IMR-90 (cell line): ENCODE results near the gene GLIS1. TPM values are rescaled to one million over a fixed set of nuclear protein-coding genes. Genes with fewer than 3 reads are reported as not detected.

Experiments used
- ATAC-seq: fragments of 200-7000 bp; cut with Tn5 transposase; 2 replicates; pipeline ENCODE4 v1.9.1; 2020; ENCODE audit warnings: low read depth, mild to moderate bottlenecking, moderate library complexity
- BruUV-seq: library from RNA; stranded (reverse); fragments of 400-500 nt; replicated peaks from 2 replicates; lab custom pipeline; 2021; lab: Mats Ljungman, UMichigan
- CTCF ChIA-PET: fragments of 300-600 bp; formaldehyde crosslinking; extraction: SDS; loops from one replicate; lab custom pipeline; 2021; ENCODE audit warnings: antibody characterized with exemption; lab: Yijun Ruan, JAX
- POLR2A ChIA-PET: fragments of 300-600 bp; sonication (Branson Sonifier 250); formaldehyde crosslinking; loops from one replicate; lab custom pipeline; 2022; ENCODE audit warnings: antibody characterized with exemption; ENCODE audit not compliant: unreplicated experiment; lab: Charles Lee
- DNase-seq: peaks from one replicate; pipeline ENCODE4 v3.0.0; 2013
- H2AFZ ChIP-seq: replicated peaks from 2 replicates; pipeline ENCODE3; 2013; ENCODE audit warnings: low read length, mild to moderate bottlenecking; ENCODE audit not compliant: poor library complexity
- H2AK5ac ChIP-seq: 2 replicates; pipeline ENCODE4 v1.6.1; 2013; ENCODE audit warnings: low read depth, low read length, inconsistent platforms
- H2AK9ac ChIP-seq: replicated peaks from 2 replicates; pipeline ENCODE3; 2013; ENCODE audit warnings: mild to moderate bottlenecking, low read depth, low read length, moderate library complexity; ENCODE audit not compliant: poor library complexity
- H2BK120ac ChIP-seq: 2 replicates; pipeline ENCODE4 v1.6.1; 2013; ENCODE audit warnings: low read depth, low read length, inconsistent platforms
- H2BK15ac ChIP-seq: 3 replicates; pipeline ENCODE4 v1.6.1; 2013; ENCODE audit warnings: low read depth, low read length, inconsistent platforms
- H2BK20ac ChIP-seq: 2 replicates; pipeline ENCODE4 v1.6.1; 2013; ENCODE audit warnings: low read depth, mild to moderate bottlenecking, inconsistent platforms, low read length, moderate library complexity
- H2BK5ac ChIP-seq: 2 replicates; pipeline ENCODE4 v1.6.1; 2013; ENCODE audit warnings: mild to moderate bottlenecking, low read depth, low read length, inconsistent platforms; ENCODE audit not compliant: poor library complexity, severe bottlenecking
- H3K14ac ChIP-seq: replicated peaks from 2 replicates; pipeline ENCODE4 v1.6.1; 2013; ENCODE audit warnings: low read depth, low read length, inconsistent platforms
- H3K18ac ChIP-seq: 2 replicates; pipeline ENCODE4 v1.6.1; 2013; ENCODE audit warnings: low read depth, low read length, control low read depth
- H3K23ac ChIP-seq: 2 replicates; pipeline ENCODE4 v1.6.1; 2013; ENCODE audit warnings: low read depth, low read length, inconsistent platforms
- H3K27ac ChIP-seq: 2 replicates; pipeline ENCODE4 v1.5.1; 2013; ENCODE audit warnings: mild to moderate bottlenecking, control low read depth, low read length; ENCODE audit not compliant: insufficient read depth
- H3K27me3 ChIP-seq: 2 replicates; pipeline ENCODE4 v1.6.1; 2013; ENCODE audit warnings: low read length; ENCODE audit not compliant: control insufficient read depth, insufficient read depth
- H3K36me3 ChIP-seq: 2 replicates; pipeline ENCODE4 v1.6.1; 2013; ENCODE audit warnings: low read length, mixed read lengths; ENCODE audit not compliant: control insufficient read depth, insufficient read depth
- H3K4ac ChIP-seq: 2 replicates; pipeline ENCODE4 v1.6.1; 2013; ENCODE audit warnings: low read depth, low read length, inconsistent platforms
- H3K4me1 ChIP-seq: 2 replicates; pipeline ENCODE4 v1.6.1; 2013; ENCODE audit warnings: low read length, mixed read lengths; ENCODE audit not compliant: control insufficient read depth, insufficient read depth
- H3K4me2 ChIP-seq: 2 replicates; pipeline ENCODE4 v1.6.1; 2013; ENCODE audit warnings: low read depth, mild to moderate bottlenecking, control low read depth, low read length, moderate library complexity
- H3K4me3 ChIP-seq: 2 replicates; pipeline ENCODE4 v1.5.1; 2013; ENCODE audit warnings: low read depth, mild to moderate bottlenecking, control low read depth, low read length, moderate library complexity; ENCODE audit not compliant: insufficient read depth
- H3K56ac ChIP-seq: 2 replicates; pipeline ENCODE4 v1.6.1; 2013; ENCODE audit warnings: low read length, inconsistent platforms; ENCODE audit not compliant: insufficient read depth; ENCODE audit errors: extremely low read depth
- H3K79me1 ChIP-seq, 2 experiments: 2 replicates each; pipeline ENCODE4 v1.6.1; 2013; ENCODE audit warnings: low read length in 2 of 2, inconsistent platforms in 1 of 2, low read depth in 1 of 2
- H3K9ac ChIP-seq: 2 replicates; pipeline ENCODE4 v1.6.1; 2013; ENCODE audit warnings: low read depth, low read length, control low read depth
- H3K9me1 ChIP-seq: 2 replicates; pipeline ENCODE4 v1.6.1; 2013; ENCODE audit warnings: low read length, inconsistent platforms; ENCODE audit not compliant: insufficient read depth
- H3K9me3 ChIP-seq: 2 replicates; pipeline ENCODE4 v1.6.1; 2013; ENCODE audit warnings: low read length; ENCODE audit not compliant: control insufficient read depth, insufficient read depth
- H4K20me1 ChIP-seq: 2 replicates; pipeline ENCODE4 v1.6.1; 2013; ENCODE audit warnings: low read length, inconsistent platforms; ENCODE audit not compliant: insufficient read depth
- H4K5ac ChIP-seq: 2 replicates; pipeline ENCODE4 v1.6.1; 2013; ENCODE audit warnings: mild to moderate bottlenecking, low read depth, low read length, control low read depth
- H4K8ac ChIP-seq, 2 experiments: 2 replicates each; pipeline ENCODE4 v1.6.1; 2013; ENCODE audit warnings: low read depth in 2 of 2, low read length in 2 of 2, control low read depth in 1 of 2, inconsistent platforms in 1 of 2
- H4K91ac ChIP-seq: 2 replicates; pipeline ENCODE4 v1.6.1; 2013; ENCODE audit warnings: low read depth, low read length, inconsistent platforms; ENCODE audit not compliant: insufficient read depth
- CEBPB ChIP-seq: IDR thresholded peaks from 2 replicates; pipeline ENCODE4 v1.6.1; 2012; ENCODE audit warnings: low read depth, low read length, improper control_type of control experiment
- CHD1 ChIP-seq: IDR thresholded peaks from 2 replicates; pipeline ENCODE4 v1.6.1; 2012; ENCODE audit warnings: low read depth, low read length, improper control_type of control experiment
- SMC3 ChIP-seq: fragments of 150-350 bp; IDR thresholded peaks from 2 replicates; pipeline ENCODE4 v1.6.1; 2016; ENCODE audit warnings: low read depth, mild to moderate bottlenecking, antibody characterized with exemption, low read length, moderate library complexity
- WGBS, 2 experiments: methylation state at CpG; one replicate each; pipeline versions ENCODE4 v1.1.5 to v1.1.7; 2013; ENCODE audit warnings: missing lambda C conversion rate in 2 of 2; ENCODE audit not compliant: insufficient read length in 1 of 2; ENCODE audit errors: extremely low coverage in 2 of 2; 5-methylcytosine and 5-hydroxymethylcytosine counted together
- dilution Hi-C: fragments of 300-500 bp; cut with HindIII; formaldehyde crosslinking; loops from one replicate; pipeline ENCODE4 v1.14.3; 2018; ENCODE audit warnings: low sequenced_read_pairs; ENCODE audit not compliant: unreplicated experiment
- in situ Hi-C: fragments of 300-500 bp; cut with MboI; formaldehyde crosslinking; loops from 3 replicates; pipeline ENCODE4 v1.14.3; 2019; ENCODE audit warnings: low sequenced_read_pairs, inconsistent platforms, mixed read lengths
- intact Hi-C: fragments of 100-400 bp; cut with micrococcal nuclease; formaldehyde crosslinking; loops from 2 replicates; pipeline ENCODE4 v1.10.0; 2022
- polyA plus RNA-seq, 3 experiments: library from polyadenylated mRNA; depleted of rRNA; stranded (reverse); fragments of >200 nt; gene quantifications; 2 replicates each; pipeline ENCODE4 v1.2.3, GENCODE V29; 2012; ENCODE audit warnings: low replicate concordance in 1 of 3
- total RNA-seq: library from RNA; depleted of rRNA; stranded (reverse); fragments of >200 nt; gene quantifications from 2 replicates; pipeline ENCODE4 v1.2.3, GENCODE V29; 2012
- TF ChIP-seq, protein P1 (sequence below): fragments of 150-350 bp; IDR thresholded peaks from 2 replicates; pipeline ENCODE4 v1.6.1; 2017; ENCODE audit warnings: mild to moderate bottlenecking, antibody characterized with exemption, low read length, low read depth

Gene GLIS1
- total and polyA plus RNA-seq, 2 of the 4 experiments (the other 2 are of a cell fraction), result 0.18 to 2.3 TPM

DNA sequence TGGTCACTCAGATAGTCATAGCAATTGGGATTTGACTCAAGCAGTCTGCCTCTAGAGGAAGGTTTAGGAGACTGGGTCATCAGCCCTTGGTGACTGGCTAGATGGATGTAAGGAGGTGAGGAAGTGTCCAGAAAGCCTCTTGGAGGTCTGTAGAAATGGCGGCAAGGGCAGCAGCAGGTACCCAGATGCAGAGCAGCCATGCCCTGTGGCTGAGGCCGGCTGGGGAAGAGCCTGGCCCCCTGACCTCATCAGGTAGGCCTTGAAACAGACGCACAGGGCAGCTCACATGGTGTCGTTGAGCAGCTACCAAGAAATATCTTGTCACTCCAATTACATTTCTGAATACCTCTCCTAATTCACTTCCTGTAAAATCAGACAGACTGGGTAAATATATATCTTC is 181.6 kb downstream of the GLIS1 start:
- Histone ChIP-seq H4K20me1 (peaks cover 22% of the 10 kb centered on the region), H2BK5ac (no peak overlapping the region), H3K14ac (no peak overlapping the region), H3K36me3 (peaks cover 2% of the 10 kb centered on the region; the same call in 1 of the 2 replicates), H3K27ac (no peak overlapping the region), H3K4me1 (peaks cover 6% of the 10 kb centered on the region; the same call in 1 of the 2 replicates), H2BK120ac (no peak overlapping the region), H4K91ac (no peak overlapping the region), H3K27me3 (no peaks in the 10 kb centered on the region), H3K9me3 (no peaks in the 10 kb centered on the region), H4K8ac (no peak overlapping the region), H2BK20ac (no peak overlapping the region), H3K79me1 (peaks cover 3 to 12% of the 10 kb centered on the region in 2 experiments; a peak in 1 of 4 replicates), H2AK9ac (no peak overlapping the region), H3K56ac (no peak overlapping the region), H2AFZ (no peak overlapping the region), H3K9ac (no peak overlapping the region), H3K4ac (no peak overlapping the region), H3K4me3 (no peak overlapping the region), H2BK15ac (no peak overlapping the region), H3K4me2 (no peak overlapping the region), H3K18ac (no peak overlapping the region), H4K5ac (no peak overlapping the region), H2AK5ac (no peak overlapping the region), H3K9me1 (peaks cover 24% of the 10 kb centered on the region), H3K23ac (no peak overlapping the region)
- dilution Hi-C loops (no loop called here), in situ Hi-C loops (no loop called here), intact Hi-C loops (no loop called here)
- ATAC-seq, result no peak
- whole genome bisulfite sequencing, 2 experiments, result no CpG with 5 or more reads among the region's 4 CpGs
- no peak for TF ChIP-seq SMC3
- TF ChIP-seq, protein P1, sequence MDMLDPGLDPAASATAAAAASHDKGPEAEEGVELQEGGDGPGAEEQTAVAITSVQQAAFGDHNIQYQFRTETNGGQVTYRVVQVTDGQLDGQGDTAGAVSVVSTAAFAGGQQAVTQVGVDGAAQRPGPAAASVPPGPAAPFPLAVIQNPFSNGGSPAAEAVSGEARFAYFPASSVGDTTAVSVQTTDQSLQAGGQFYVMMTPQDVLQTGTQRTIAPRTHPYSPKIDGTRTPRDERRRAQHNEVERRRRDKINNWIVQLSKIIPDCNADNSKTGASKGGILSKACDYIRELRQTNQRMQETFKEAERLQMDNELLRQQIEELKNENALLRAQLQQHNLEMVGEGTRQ, result no peak
- TF ChIP-seq CHD1, result no peak
- TF ChIP-seq CEBPB, result no peak
- ChIA-PET CTCF (no interaction called here), POLR2A (no interaction called here)
- no TSS peak for BruUV-seq
- DNase-seq, result no peak
